HG02763 (cell line): ENCODE measurements around the gene HOXC12.

Experiments
- ATAC-seq: cut with Tn5 transposase; IDR thresholded peaks from one replicate; pipeline ENCODE4 v1.9.1; 2021; ENCODE audit warnings: mild to moderate bottlenecking, moderate library complexity; ENCODE audit not compliant: unreplicated experiment

HOXC12 gene

DNA sequence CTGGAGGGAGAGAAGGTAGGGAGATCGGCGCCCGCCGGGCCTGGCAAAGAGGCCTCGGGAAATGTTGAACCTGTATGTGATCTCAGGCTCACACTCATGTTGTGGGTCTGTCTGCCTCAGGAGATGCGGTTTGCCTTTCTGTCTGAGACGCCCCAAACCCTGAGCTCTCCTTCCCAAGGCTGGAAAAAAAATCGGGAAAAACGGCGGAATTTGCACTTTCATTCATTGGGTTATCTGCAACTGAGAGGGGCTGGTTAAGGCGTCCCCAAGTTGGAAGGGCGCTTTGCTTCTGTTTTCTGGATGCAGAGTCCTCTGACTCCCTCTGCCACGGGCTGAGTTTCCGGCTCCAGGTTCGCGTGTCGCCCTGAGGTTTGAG lies 40.3 kb downstream of the HOXC12 start:
- no peak for ATAC-seq

DNA sequence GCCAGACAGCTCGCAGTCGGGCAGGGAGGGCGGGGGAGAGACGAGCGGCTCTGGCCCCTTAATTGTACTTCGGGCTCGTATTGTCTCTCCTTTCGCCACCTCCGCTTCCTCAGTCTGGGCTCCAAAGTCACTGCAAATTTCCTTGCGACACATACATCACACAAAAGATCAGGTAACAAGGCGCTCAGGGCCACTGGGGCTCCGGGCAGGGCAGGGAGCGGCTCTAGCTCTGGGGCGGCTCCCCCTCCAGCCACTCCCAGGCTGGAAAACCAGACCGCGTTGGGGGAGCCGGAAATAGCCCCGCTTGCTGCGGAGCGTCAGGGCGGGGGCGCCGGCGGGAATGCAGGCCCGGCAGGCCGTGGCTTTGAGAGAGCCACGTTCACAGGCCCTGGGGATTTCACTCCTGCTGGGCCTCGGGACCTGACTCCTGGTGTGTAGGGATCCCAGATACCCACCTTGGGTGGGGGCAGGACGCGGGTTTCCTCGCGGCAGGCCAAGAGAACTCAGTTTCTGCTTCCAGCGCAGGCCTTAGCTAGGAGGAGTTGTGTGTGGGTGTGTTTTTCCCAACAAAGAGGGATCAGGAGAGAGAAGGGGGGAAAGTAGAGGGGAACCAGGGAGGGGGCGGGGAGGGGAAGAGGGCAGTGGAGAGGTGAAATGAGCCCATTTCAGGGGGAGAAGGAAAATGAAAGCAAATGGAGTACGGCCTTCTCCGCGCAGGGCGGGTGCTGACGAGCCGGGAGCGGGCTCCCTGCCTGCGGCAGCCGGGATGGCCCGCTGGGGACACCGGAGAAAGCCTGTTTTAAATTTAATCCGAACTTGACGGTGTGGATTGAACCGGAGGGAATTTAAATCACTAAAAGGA lies 40.9 kb downstream of the HOXC12 start:
- ATAC-seq, result no peak

GRCh38 chr12:53996240-53997203 lies 41.8 kb downstream of the HOXC12 start:
- no peak for ATAC-seq

DNA sequence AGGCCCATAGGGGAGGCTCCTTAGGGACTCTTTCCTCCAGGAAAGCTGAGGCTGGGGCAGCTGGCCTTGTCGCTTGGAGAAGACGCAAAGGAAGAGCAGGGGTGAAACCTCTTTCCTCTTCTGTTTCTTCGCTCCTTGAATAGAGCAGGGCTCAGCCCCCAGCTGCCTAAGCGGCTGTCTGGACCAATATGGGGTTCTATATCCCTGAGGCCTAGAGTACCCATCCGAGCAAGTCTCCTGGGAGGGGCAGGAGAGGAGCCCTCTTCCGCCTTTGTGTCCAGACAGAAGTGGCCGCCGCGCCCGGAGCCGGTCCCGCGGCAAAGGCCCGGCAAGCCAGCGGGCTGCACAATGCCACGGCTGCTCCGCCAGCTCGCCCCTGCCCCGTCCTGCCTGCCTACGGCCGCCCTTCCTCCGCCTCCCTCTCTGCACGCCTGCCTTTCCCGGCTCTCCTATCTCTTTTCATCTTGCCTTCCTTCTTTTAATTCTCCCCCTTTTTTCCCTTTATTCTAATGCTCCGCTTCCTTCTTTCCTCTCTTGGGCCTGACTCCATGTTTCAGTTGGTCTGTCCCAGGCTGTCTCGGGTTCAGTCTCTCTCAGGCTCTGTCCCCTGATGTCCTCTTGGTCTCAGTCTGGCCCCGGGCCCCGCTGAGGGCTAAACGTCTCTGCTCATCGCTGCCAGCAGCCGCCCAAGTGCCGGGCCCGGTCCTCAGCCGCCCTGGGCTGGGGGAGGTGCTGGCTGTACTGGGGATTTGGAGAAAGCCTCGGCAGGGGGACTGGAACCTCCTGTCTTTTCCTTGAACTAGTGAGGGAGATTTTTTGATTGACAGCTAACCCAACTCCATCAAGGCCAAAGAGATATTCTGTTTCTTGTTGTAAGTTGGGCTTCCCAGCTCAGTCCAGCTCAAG lies 42.8 kb downstream of the HOXC12 start:
- ATAC-seq, result no peak

DNA sequence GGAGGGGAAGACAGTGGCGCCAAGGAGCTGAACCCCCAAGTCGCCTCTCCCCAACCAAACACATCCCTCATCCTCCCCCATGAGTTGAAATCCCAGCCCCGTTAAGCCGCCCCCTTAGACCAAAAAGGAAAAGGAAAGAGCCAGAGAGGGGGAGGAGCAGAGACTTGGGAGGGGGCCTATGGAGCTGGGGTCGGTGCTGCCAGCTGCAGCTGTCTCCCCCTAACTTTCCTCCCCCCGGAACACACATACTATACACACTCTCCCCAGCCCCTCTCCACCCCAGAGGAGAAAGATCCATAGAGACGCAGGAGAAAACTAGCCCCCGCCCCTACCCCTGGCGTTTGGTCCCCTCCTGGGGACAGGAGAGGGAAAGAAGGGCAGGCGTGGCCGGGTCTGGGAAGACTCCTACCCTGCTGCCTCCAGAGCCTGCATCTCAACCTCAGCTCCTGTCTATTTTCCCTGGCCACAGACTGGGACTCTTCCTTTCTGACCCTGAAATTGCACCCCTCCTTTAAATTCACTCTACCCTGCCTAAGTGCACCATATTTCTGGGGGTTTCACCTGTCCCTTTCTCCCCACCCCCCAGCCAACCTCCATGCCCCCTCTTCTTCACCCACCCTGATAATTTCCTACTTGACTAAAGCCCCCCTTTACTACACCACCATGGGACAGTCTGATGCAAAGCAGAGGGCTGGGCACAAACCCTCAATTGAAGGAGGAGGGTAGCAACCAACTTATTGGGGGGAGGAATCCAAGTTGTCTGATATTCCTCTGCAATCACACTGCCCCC lies 43.6 kb downstream of the HOXC12 start:
- ATAC-seq, result no peak

- ATAC-seq, result no peak
These were observed 44.2 kb downstream of the HOXC12 start for GRCh38 chr12:53998900-53999236.

- ATAC-seq, result no peak
These were observed 44.9 kb downstream of the HOXC12 start for GRCh38 chr12:53999559-54000115.

- no peak for ATAC-seq
These were observed 45.7 kb downstream of the HOXC12 start, which contains the start of gene HOXC9 for GRCh38 chr12:54000116-54001114. Gene HOXC9, plus strand, starts transcription at chr12:54000161. Its CDS starts 28 bp downstream, at chr12:54000189.

- ATAC-seq, result no peak
These were observed 46.8 kb downstream of the HOXC12 start for GRCh38 chr12:54001283-54002187.

DNA sequence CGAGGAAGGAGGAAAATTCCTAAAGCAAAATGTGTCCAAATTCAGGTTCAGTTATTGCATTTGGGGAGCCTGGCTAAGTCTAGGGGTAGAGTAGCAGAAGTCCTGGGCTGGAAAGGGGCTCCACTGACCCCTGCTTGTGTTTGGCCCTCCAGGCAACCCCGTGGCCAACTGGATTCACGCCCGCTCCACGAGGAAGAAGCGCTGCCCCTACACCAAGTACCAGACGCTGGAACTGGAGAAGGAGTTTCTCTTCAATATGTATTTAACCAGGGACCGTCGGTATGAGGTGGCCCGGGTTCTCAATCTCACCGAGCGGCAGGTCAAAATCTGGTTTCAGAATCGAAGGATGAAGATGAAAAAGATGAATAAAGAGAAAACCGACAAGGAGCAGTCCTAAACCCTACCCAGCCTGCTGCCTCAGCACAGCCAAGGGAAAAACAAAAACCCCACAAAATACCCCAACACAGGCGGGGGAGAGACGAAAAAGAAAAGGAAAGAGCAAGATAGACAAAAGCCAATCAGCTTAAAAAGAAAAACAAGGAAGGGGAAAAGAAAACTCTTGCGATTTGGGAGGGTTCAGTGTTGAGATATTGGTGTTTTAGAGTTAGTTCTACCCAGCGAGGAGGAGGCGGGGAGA lies 47.7 kb downstream of the HOXC12 start:
- no peak for ATAC-seq

- ATAC-seq, result no peak
These were observed 48.2 kb downstream of the HOXC12 start for GRCh38 chr12:54002915-54003389.

DNA sequence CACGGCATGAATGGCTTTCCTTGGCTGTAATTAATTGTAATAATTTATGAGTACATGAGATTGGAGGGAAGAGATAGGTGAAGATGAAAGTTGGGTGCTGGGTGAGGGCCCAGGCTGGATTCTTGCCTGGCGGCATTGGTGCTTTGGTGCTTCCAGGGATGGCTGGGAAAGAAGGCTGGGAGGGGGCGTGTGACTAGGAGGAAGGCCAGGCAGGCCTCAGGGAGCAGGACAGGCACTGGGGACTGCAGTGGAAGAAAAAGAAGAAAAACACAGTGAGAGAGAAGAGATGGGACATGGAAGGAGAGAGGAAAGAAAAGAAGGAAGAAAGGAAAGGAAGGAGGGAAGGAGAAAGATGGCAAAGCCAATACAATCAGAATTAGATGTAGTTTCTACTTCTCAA lies 48.9 kb downstream of the HOXC12 start:
- ATAC-seq, result no peak

DNA sequence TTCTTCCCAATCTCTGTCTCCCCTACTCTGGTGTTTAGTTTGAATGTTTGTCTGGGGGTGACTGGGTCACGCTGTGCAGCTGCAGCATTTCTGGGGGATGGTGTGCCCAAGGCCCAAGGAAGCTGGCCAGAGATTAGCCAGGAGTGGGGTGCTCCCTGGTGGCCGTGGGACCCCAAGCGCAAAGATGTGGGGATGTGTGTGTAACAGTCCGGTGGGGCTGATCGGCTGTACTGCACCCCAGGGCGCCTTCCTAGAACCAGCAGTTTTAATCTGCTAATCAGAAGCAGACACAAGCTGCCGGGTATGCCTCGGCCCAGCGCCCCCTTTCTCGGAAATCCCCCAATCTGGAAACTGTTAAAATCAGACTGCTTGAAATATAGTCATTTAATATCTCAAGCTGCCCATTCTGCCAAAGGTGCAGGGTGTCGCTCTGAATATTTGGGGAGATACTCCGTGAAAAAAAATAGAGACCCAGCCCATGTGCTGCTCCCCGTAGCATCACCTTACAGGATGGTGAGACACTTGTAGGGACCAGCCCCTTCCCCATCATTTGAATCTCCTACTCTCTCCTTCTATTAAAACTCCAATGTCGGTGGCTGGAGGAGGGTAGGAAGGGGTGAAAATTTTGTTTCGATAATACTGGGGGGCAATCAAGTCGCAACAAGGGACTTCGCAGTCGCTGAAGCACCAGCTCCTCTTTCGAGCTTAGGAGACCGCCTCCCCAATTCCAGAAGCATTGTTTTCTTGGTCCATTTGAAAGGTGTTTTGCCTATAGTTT lies 49.5 kb downstream of the HOXC12 start:
- ATAC-seq, result no peak

- no peak for ATAC-seq
These were observed 50.3 kb downstream of the HOXC12 start for GRCh38 chr12:54004841-54005530.

DNA sequence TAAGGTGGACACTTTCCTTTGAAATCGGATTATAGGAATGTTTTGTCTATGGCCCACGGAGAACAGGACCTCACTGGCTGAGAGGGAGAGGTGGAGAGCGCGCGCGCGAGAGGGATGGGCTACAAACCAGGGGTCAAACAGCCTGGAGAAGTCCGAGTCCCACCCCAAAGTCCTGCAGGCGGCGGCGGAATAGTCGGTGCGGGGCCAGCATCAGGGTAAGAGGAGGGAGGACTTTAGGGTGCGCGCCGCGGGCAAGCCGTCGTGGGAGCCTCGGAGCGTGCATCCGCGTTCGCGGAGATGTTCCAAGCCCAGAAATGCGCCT lies 50.8 kb downstream of the HOXC12 start:
- no peak for ATAC-seq
